Endothelial cell of umbilical vein (primary cell): ENCODE data around the gene DSP. TPM values are rescaled to one million over a fixed set of nuclear protein-coding genes. Genes with fewer than 3 reads are reported as not detected.

Experiments used
- BruUV-seq: library from RNA; stranded (reverse); fragments of 400-500 nt; replicated peaks from 2 replicates; lab custom pipeline; 2021; lab: Mats Ljungman, UMichigan
- CTCF ChIA-PET: fragments of 300-600, 350-600 bp; sonication (Branson Sonifier 250); formaldehyde crosslinking; loops from one replicate; lab custom pipeline; 2021; ENCODE audit warnings: antibody characterized with exemption, inconsistent platforms; lab: Charles Lee
- POLR2A ChIA-PET: fragments of 300-600, 350-600 bp; sonication (Branson Sonifier 250); formaldehyde crosslinking; loops from one replicate; lab custom pipeline; 2021; ENCODE audit warnings: antibody characterized with exemption, inconsistent platforms; lab: Charles Lee
- DNase-seq: peaks from one replicate; pipeline ENCODE4 v3.0.0-alpha.2; 2011; ENCODE audit warnings: low read depth, low spot score
- FAIRE-seq: peaks from 2 replicates; lab custom pipeline; 2011; peaks lifted over from hg19 to GRCh38; lab: Jason Lieb, UNC
- H2AFZ ChIP-seq: 2 replicates; pipeline ENCODE4 v1.6.0; 2012; ENCODE audit warnings: low read depth, low read length, control low read depth, inconsistent platforms
- H3K27ac ChIP-seq: 2 replicates; pipeline ENCODE4 v1.5.1; 2011; ENCODE audit warnings: low read depth, mild to moderate bottlenecking, control low read depth, low read length, moderate library complexity; ENCODE audit not compliant: insufficient read depth
- H3K27me3 ChIP-seq, 2 experiments: 2 replicates each; pipeline versions ENCODE4 v1.6.0 to v1.6.1; 2011; ENCODE audit warnings: low read length in 2 of 2, mixed read lengths in 1 of 2; ENCODE audit not compliant: control insufficient read depth in 2 of 2, insufficient read depth in 2 of 2
- H3K36me3 ChIP-seq, 2 experiments: 2 replicates in 1 of 2; 3 replicates in 1 of 2; pipeline ENCODE4 v1.5.1; 2011; ENCODE audit warnings: low read length in 2 of 2, mild to moderate bottlenecking in 1 of 2, moderate library complexity in 1 of 2; ENCODE audit not compliant: control insufficient read depth in 2 of 2, insufficient read depth in 2 of 2; ENCODE audit errors: extremely low read depth in 1 of 2
- H3K4me1 ChIP-seq: 3 replicates; pipeline ENCODE4 v1.5.1; 2011; ENCODE audit warnings: mild to moderate bottlenecking, low read length; ENCODE audit not compliant: control insufficient read depth, insufficient read depth; ENCODE audit errors: extremely low read depth
- H3K4me2 ChIP-seq: 2 replicates; pipeline ENCODE4 v1.6.1; 2011; ENCODE audit warnings: low read length, control low read depth, mixed read lengths; ENCODE audit not compliant: insufficient read depth
- H3K4me3 ChIP-seq, 3 experiments: fragments of 200-600 bp in 1 of 3; sonication (generic), shearing (Covaris generic) in 1 of 3; replicated peaks in 1 of 3; 2 replicates each; pipeline ENCODE4 v1.5.1; 2011 to 2016; ENCODE audit warnings: control low read depth in 3 of 3, low read length in 3 of 3, mild to moderate bottlenecking in 2 of 3, inconsistent platforms in 1 of 3, low read depth in 1 of 3, moderate library complexity in 1 of 3; ENCODE audit not compliant: insufficient read depth in 1 of 3
- H3K79me2 ChIP-seq: 2 replicates; pipeline ENCODE4 v1.6.0; 2012; ENCODE audit warnings: low read length, inconsistent platforms; ENCODE audit not compliant: control insufficient read depth, insufficient read depth
- H3K9ac ChIP-seq: replicated peaks from 2 replicates; pipeline ENCODE3; 2011; ENCODE audit warnings: low read length, control low read depth; ENCODE audit not compliant: insufficient read depth; ENCODE audit errors: extremely low read depth
- H3K9me1 ChIP-seq: replicated peaks from 3 replicates; pipeline ENCODE4 v1.6.0; 2011; ENCODE audit warnings: mild to moderate bottlenecking, low read length; ENCODE audit not compliant: control insufficient read depth, insufficient read depth; ENCODE audit errors: extremely low read depth
- H3K9me3 ChIP-seq: replicated peaks from 2 replicates; pipeline ENCODE4 v1.5.1; 2012; ENCODE audit warnings: low read length, inconsistent platforms; ENCODE audit not compliant: control insufficient read depth, insufficient read depth
- H4K20me1 ChIP-seq: replicated peaks from 2 replicates; pipeline ENCODE3; 2011; ENCODE audit warnings: mild to moderate bottlenecking, low read length; ENCODE audit not compliant: control insufficient read depth, insufficient read depth; ENCODE audit errors: extremely low read depth
- CTCF ChIP-seq, 2 donors: IDR thresholded peaks; 1 replicate in 1 of 2; 2 replicates in 1 of 2; pipeline ENCODE4 v1.5.1; 2011; ENCODE audit warnings: low read length in 2 of 2, mild to moderate bottlenecking in 2 of 2, moderate library complexity in 2 of 2, control low read depth in 1 of 2, inconsistent platforms in 1 of 2, low read depth in 1 of 2; ENCODE audit not compliant: insufficient read depth in 1 of 2; ENCODE audit errors: extremely low read depth in 1 of 2
- EZH2 ChIP-seq: IDR thresholded peaks from 2 replicates; pipeline ENCODE4 v1.6.1; 2012; ENCODE audit warnings: borderline replicate concordance, low read depth, mild to moderate bottlenecking, moderate library complexity, low read length, inconsistent platforms; ENCODE audit not compliant: severe bottlenecking
- FOS ChIP-seq: IDR thresholded peaks from 2 replicates; pipeline ENCODE4 v1.6.1; 2011; ENCODE audit warnings: mild to moderate bottlenecking, low read length, moderate library complexity, borderline replicate concordance; ENCODE audit not compliant: insufficient read depth
- GATA2 ChIP-seq: IDR thresholded peaks from 2 replicates; pipeline ENCODE4 v1.7.0; 2011; ENCODE audit warnings: low read depth, mild to moderate bottlenecking, moderate library complexity, mixed read lengths, low read length; ENCODE audit not compliant: insufficient read length, insufficient read depth
- JUN ChIP-seq: IDR thresholded peaks from 2 replicates; pipeline ENCODE4 v1.6.1; 2011; ENCODE audit warnings: borderline replicate concordance, low read depth; ENCODE audit not compliant: insufficient read length, insufficient read depth
- MAX ChIP-seq: IDR thresholded peaks from 2 replicates; pipeline ENCODE4 v1.6.1; 2011; ENCODE audit not compliant: insufficient read depth, insufficient read length
- MYC ChIP-seq: IDR thresholded peaks from one replicate; pipeline ENCODE4 v1.6.1; 2011; ENCODE audit warnings: mild to moderate bottlenecking, low read depth, low read length
- POLR2A ChIP-seq: IDR thresholded peaks from 2 replicates; pipeline ENCODE4 v1.6.1; 2012; ENCODE audit warnings: low read depth, mild to moderate bottlenecking, control low read depth, low read length
- POLR2AphosphoS5 ChIP-seq: IDR thresholded peaks from 2 replicates; pipeline ENCODE4 v1.6.1; 2012; ENCODE audit warnings: low read depth, mild to moderate bottlenecking, control low read depth, low read length, moderate library complexity; ENCODE audit not compliant: insufficient read depth
- dilution Hi-C: fragments of 300-500 bp; cut with MboI; formaldehyde crosslinking; loops from one replicate; pipeline ENCODE4 v1.15.0; 2019; ENCODE audit warnings: low sequenced_read_pairs; ENCODE audit not compliant: extremely low pct_ligation_motif_present
- intact Hi-C: fragments of 100-400 bp; cut with micrococcal nuclease; formaldehyde crosslinking; loops from one replicate; pipeline ENCODE4 v1.10.0; 2022
- polyA plus RNA-seq, 4 experiments: library from polyadenylated mRNA; depleted of rRNA in 3 of 4; stranded (reverse) in 3 of 4; unstranded in 1 of 4; fragments of >200 nt; gene quantifications; 2 replicates each; pipeline versions ENCODE4 v1.2.1 to v1.2.3, GENCODE V29; 2011 to 2012; ENCODE audit warnings: missing spikeins in 1 of 4
- total RNA-seq: library from RNA; stranded (reverse); gene quantifications from 2 replicates; pipeline ENCODE4 v1.2.3, GENCODE V29; 2021

The DSP gene
- total and polyA plus RNA-seq, 2 donors (not counting 3 experiments of a cell fraction or from before 2014, with no cell fraction given), result 0.03 to 0.77 TPM

DNA sequence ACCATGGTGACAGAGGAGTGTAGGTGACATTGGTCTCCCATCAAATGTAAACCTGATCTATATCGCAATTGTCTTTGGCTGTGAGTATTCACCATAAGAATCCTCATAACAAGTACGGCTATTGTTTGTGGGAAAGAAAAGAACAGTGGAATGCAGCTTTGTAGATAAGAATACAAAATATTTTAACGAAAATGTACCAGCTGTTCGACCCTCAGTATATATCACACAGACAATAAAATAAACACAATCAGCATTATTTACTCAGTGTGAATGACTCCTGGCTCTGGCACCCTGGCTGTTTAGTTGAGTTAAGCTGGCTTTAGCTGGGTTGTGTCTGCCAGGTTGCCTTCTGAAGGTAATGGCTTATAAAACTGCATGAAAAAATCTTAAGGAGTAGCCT, 91.9 kb downstream of the DSP start:
- no peak for DNase-seq
- BruUV-seq, result no TSS peak
- Histone ChIP-seq H3K36me3 (no peaks in the 10 kb centered on the region), H3K9ac (no peak overlapping the region), H3K9me1 (no peaks in the 10 kb centered on the region), H3K79me2 (no peaks in the 10 kb centered on the region), H2AFZ (no peak overlapping the region), H3K4me3 (no peak overlapping the region), H3K9me3 (no peaks in the 10 kb centered on the region), H4K20me1 (no peaks in the 10 kb centered on the region), H3K27me3 (peaks cover 2 to 11% of the 10 kb centered on the region in 2 experiments), H3K27ac (no peak overlapping the region), H3K4me1 (no peaks in the 10 kb centered on the region), H3K4me2 (no peak overlapping the region)
- CTCF ChIA-PET, result no interaction called here
- POLR2A ChIA-PET, result no interaction called here
- FAIRE-seq, result no peak
- TF ChIP-seq EZH2 (no peak), FOS (no peak), MAX (no peak), MYC (no peak), JUN (no peak), GATA2 (no peak), CTCF (IDR thresholded peaks at IDR 0.05; ENCODE audit: extremely low read depth in 1 of 2, insufficient read depth in 1 of 2, low read depth in 1 of 2, low read length in 2 of 2) (no peak), POLR2A (no peak), POLR2AphosphoS5 (no peak)
- dilution Hi-C loops, result no loop called here
- intact Hi-C loops, result no loop called here
